HEK293 (cell line): ENCODE data around the gene BID.

ENCODE experiments used
- CTCF ChIA-PET: fragments of 350-600 bp; formaldehyde crosslinking; extraction: SDS; loops from one replicate; lab custom pipeline; 2021; ENCODE audit warnings: antibody characterized with exemption; lab: Yijun Ruan, JAX
- POLR2A ChIA-PET: fragments of 300-600 bp; formaldehyde crosslinking; extraction: SDS; loops from one replicate; lab custom pipeline; 2020; ENCODE audit warnings: antibody characterized with exemption, inconsistent platforms; lab: Yijun Ruan, JAX
- H3K27ac ChIP-seq: fragments of 200-500 bp; sonication (Bioruptor generic); 2 replicates; pipeline ENCODE4 v1.5.1; 2014; ENCODE audit warnings: low read depth, low read length, control low read depth, inconsistent platforms; ENCODE audit errors: extremely low read depth
- H3K36me3 ChIP-seq, 2 experiments: fragments of 200-500 bp in 1 of 2; sonication (Bioruptor generic) in 1 of 2; 1 replicate in 1 of 2; 2 replicates in 1 of 2; pipeline ENCODE4 v1.5.1; 2014 to 2017; ENCODE audit warnings: inconsistent platforms in 2 of 2, low read length in 2 of 2; ENCODE audit not compliant: control insufficient read depth in 2 of 2, insufficient read depth in 1 of 2
- H3K4me1 ChIP-seq: fragments of 200-500 bp; sonication (Bioruptor generic); 2 replicates; pipeline ENCODE4 v1.5.1; 2014; ENCODE audit warnings: mild to moderate bottlenecking, low read length, inconsistent platforms; ENCODE audit not compliant: control insufficient read depth, insufficient read depth
- H3K4me3 ChIP-seq: 2 replicates; pipeline ENCODE4 v1.5.1; 2011; ENCODE audit warnings: low read depth, mild to moderate bottlenecking, control low read depth, low read length, moderate library complexity
- H3K9me3 ChIP-seq: fragments of 200-500 bp; sonication (Bioruptor generic); 2 replicates; pipeline ENCODE4 v1.5.1; 2014; ENCODE audit warnings: low read depth, low read length, inconsistent platforms; ENCODE audit not compliant: control insufficient read depth, insufficient read depth
- CTCF ChIP-seq: fragments of 450-650 bp; formaldehyde crosslinking; IDR thresholded peaks from 2 replicates; pipeline ENCODE4 v1.5.1; 2016; ENCODE audit warnings: missing biosample characterization, missing genetic modification characterization
- GLIS1 ChIP-seq: fragments of 450-650 bp; formaldehyde crosslinking; IDR thresholded peaks from 2 replicates; pipeline ENCODE4 v1.5.1; 2016; ENCODE audit warnings: missing biosample characterization, missing genetic modification characterization
- KLF10 ChIP-seq: fragments of 450-650 bp; IDR thresholded peaks from 2 replicates; pipeline ENCODE4 v1.5.1; 2018; ENCODE audit warnings: missing biosample characterization, mild to moderate bottlenecking, missing genetic modification characterization
- KLF7 ChIP-seq: fragments of 450-650 bp; formaldehyde crosslinking; IDR thresholded peaks from 2 replicates; pipeline ENCODE4 v1.5.1; 2016; ENCODE audit warnings: missing biosample characterization, missing genetic modification characterization, borderline replicate concordance
- KLF8 ChIP-seq: fragments of 450-650 bp; formaldehyde crosslinking; IDR thresholded peaks from 2 replicates; pipeline ENCODE4 v1.5.1; 2016; ENCODE audit warnings: missing biosample characterization, missing genetic modification characterization
- MYNN ChIP-seq: fragments of 450-650 bp; formaldehyde crosslinking; IDR thresholded peaks from 2 replicates; pipeline ENCODE4 v1.5.1; 2016; ENCODE audit warnings: missing biosample characterization, missing genetic modification characterization, borderline replicate concordance
- ZBTB21 ChIP-seq: fragments of 450-650 bp; formaldehyde crosslinking; IDR thresholded peaks from 2 replicates; pipeline ENCODE4 v1.5.1; 2017; ENCODE audit warnings: missing biosample characterization, missing genetic modification characterization
- ZBTB7A ChIP-seq: fragments of 450-650 bp; formaldehyde crosslinking; IDR thresholded peaks from 2 replicates; pipeline ENCODE4 v1.5.1; 2016; ENCODE audit warnings: low read depth, missing biosample characterization, missing genetic modification characterization
- ZEB2 ChIP-seq: fragments of 450-650 bp; formaldehyde crosslinking; IDR thresholded peaks from 2 replicates; pipeline ENCODE4 v1.5.1; 2016; ENCODE audit warnings: missing biosample characterization, missing genetic modification characterization
- ZNF140 ChIP-seq: fragments of 450-650 bp; formaldehyde crosslinking; IDR thresholded peaks from 2 replicates; pipeline ENCODE4 v1.5.1; 2016; ENCODE audit warnings: missing biosample characterization, missing genetic modification characterization
- ZNF19 ChIP-seq: fragments of 450-650 bp; formaldehyde crosslinking; IDR thresholded peaks from 2 replicates; pipeline ENCODE4; 2016; ENCODE audit warnings: missing biosample characterization, missing genetic modification characterization, low read depth
- ZNF211 ChIP-seq: fragments of 450-650 bp; formaldehyde crosslinking; IDR thresholded peaks from 2 replicates; pipeline ENCODE4 v1.5.1; 2016; ENCODE audit warnings: low read depth, missing biosample characterization, missing genetic modification characterization
- ZNF23 ChIP-seq: fragments of 450-650 bp; formaldehyde crosslinking; IDR thresholded peaks from 2 replicates; pipeline ENCODE4 v1.5.1; 2016; ENCODE audit warnings: missing biosample characterization, missing genetic modification characterization, borderline replicate concordance
- ZNF266 ChIP-seq: fragments of 450-650 bp; formaldehyde crosslinking; IDR thresholded peaks from 2 replicates; pipeline ENCODE4 v1.5.1; 2016; ENCODE audit warnings: missing biosample characterization, missing genetic modification characterization, low read depth
- ZNF404 ChIP-seq: fragments of 450-650 bp; formaldehyde crosslinking; IDR thresholded peaks from 2 replicates; pipeline ENCODE4 v1.5.1; 2017; ENCODE audit warnings: missing biosample characterization, missing genetic modification characterization
- ZNF654 ChIP-seq: fragments of 450-650 bp; formaldehyde crosslinking; IDR thresholded peaks from 2 replicates; pipeline ENCODE4 v1.5.1; 2016; ENCODE audit warnings: low read depth, missing biosample characterization, missing genetic modification characterization
- ZNF660 ChIP-seq: fragments of 450-650 bp; IDR thresholded peaks from 2 replicates; pipeline ENCODE4 v1.5.1; 2018; ENCODE audit warnings: missing biosample characterization, mild to moderate bottlenecking, missing genetic modification characterization
- ZSCAN30 ChIP-seq: fragments of 450-650 bp; IDR thresholded peaks from 2 replicates; pipeline ENCODE4 v1.5.1; 2018; ENCODE audit warnings: missing biosample characterization, mild to moderate bottlenecking, missing genetic modification characterization, moderate library complexity
- TF ChIP-seq, protein P1 (sequence below): fragments of 450-650 bp; formaldehyde crosslinking; IDR thresholded peaks from 2 replicates; pipeline ENCODE4 v1.5.1; 2016; ENCODE audit warnings: missing biosample characterization, missing genetic modification characterization

BID gene

GRCh38 chr22:17743661-17744411 lies 30.4 kb downstream of the BID start:
- no peak overlapping the region for H3K4me3 ChIP-seq
- H3K4me1 ChIP-seq: no peaks in the 10 kb centered on the region
- no peak overlapping the region for H3K27ac ChIP-seq
- CTCF ChIA-PET: interaction anchor here (0.6 to 7.1 kb wide), 16 partner anchors 9 to 332 kb away, joined by 3 to 74 read pairs (median 6); partner anchors contain the start of genes BID and PEX26
- H3K36me3 ChIP-seq: peaks cover 0 to 5% of the 10 kb centered on the region in 2 experiments; a peak in 1 of 3 replicates
- TF ChIP-seq GLIS1 (tag by site-specific recombination) (0 out of 2 replicates have a peak, but pooled peaks have one; percentile 37), ZEB2 (tag by site-specific recombination) (no peak), ZNF266 (tag by site-specific recombination) (no peak)
- TF ChIP-seq, all 188 proteins: peak for 1
- no peaks in the 10 kb centered on the region for H3K9me3 ChIP-seq
- POLR2A ChIA-PET: no interaction called here

DNA sequence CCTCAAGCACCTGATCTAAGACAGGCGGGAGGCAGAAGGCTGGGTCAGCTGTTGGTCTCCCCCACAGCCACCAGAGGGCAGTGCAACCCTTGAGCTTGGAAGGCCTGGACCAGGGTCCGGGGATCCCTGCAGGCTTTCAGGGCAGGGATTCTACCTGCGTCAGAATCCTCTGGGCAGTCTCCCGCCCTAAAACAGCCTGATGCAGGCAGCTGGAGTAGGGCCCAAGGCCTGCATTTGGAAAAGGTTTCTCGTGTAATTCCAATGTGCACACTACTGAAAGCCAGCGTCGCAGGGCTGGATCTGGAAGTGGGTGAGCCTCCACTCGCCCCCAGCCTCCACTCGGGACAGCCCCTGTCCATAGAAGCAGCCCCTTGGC lies 31.8 kb downstream of the BID start:
- Histone ChIP-seq H3K4me1 (no peaks in the 10 kb centered on the region), H3K36me3 (peaks cover 0 to 17% of the 10 kb centered on the region in 2 experiments; a peak in 1 of 3 replicates), H3K4me3 (no peak overlapping the region), H3K27ac (no peak overlapping the region), H3K9me3 (no peaks in the 10 kb centered on the region)
- peak; percentile 79 for TF ChIP-seq ZNF654
- no peak for TF ChIP-seq ZSCAN30 (tag by site-specific recombination)
- TF ChIP-seq ZNF404 (tag by site-specific recombination): no peak
- TF ChIP-seq ZNF660 (tag by site-specific recombination): 0 out of 2 replicates have a peak, but pooled peaks have one; percentile 27
- peak; percentile 39; the same call in 1 of the 2 replicates for TF ChIP-seq CTCF
- TF ChIP-seq MYNN (tag by site-specific recombination): no peak
- ChIA-PET CTCF (interaction anchor here (0.5 to 7.1 kb wide), 35 partner anchors 8 to 423 kb away, joined by 3 to 74 read pairs (median 5); partner anchors contain the start of genes BID and PEX26), POLR2A (interaction anchor here (1.4 to 1.7 kb wide), 2 partner anchors 31 to 335 kb away, joined by 3 to 9 read pairs; partner anchors contain the start of gene PEX26)

GRCh38 chr22:17741866-17742526 lies 32.3 kb downstream of the BID start:
- Histone ChIP-seq H3K4me3 (no peak overlapping the region), H3K27ac (no peak overlapping the region), H3K36me3 (peaks cover 0 to 22% of the 10 kb centered on the region in 2 experiments; a peak in 2 of 3 replicates), H3K4me1 (no peaks in the 10 kb centered on the region), H3K9me3 (no peaks in the 10 kb centered on the region)
- ChIA-PET POLR2A (interaction anchor here (0.7 to 1.7 kb wide), 3 partner anchors 32 to 336 kb away, joined by 3 to 9 read pairs (median 3); partner anchors contain the start of gene PEX26), CTCF (interaction anchor here (0.5 to 7.1 kb wide), 35 partner anchors 8 to 334 kb away, joined by 3 to 74 read pairs (median 5); partner anchors contain the start of genes BID and PEX26)
- TF ChIP-seq ZNF404 (tag by site-specific recombination) (no peak), ZBTB7A (tag by site-specific recombination) (no peak), ZNF23 (tag by site-specific recombination) (no peak), ZNF140 (tag by site-specific recombination) (no peak), ZNF211 (tag by site-specific recombination) (no peak), KLF10 (tag by site-specific recombination) (no peak), ZNF19 (no peak), KLF8 (tag by site-specific recombination) (no peak), KLF7 (no peak), ZBTB21 (tag by site-specific recombination) (no peak)
- TF ChIP-seq, protein P1, sequence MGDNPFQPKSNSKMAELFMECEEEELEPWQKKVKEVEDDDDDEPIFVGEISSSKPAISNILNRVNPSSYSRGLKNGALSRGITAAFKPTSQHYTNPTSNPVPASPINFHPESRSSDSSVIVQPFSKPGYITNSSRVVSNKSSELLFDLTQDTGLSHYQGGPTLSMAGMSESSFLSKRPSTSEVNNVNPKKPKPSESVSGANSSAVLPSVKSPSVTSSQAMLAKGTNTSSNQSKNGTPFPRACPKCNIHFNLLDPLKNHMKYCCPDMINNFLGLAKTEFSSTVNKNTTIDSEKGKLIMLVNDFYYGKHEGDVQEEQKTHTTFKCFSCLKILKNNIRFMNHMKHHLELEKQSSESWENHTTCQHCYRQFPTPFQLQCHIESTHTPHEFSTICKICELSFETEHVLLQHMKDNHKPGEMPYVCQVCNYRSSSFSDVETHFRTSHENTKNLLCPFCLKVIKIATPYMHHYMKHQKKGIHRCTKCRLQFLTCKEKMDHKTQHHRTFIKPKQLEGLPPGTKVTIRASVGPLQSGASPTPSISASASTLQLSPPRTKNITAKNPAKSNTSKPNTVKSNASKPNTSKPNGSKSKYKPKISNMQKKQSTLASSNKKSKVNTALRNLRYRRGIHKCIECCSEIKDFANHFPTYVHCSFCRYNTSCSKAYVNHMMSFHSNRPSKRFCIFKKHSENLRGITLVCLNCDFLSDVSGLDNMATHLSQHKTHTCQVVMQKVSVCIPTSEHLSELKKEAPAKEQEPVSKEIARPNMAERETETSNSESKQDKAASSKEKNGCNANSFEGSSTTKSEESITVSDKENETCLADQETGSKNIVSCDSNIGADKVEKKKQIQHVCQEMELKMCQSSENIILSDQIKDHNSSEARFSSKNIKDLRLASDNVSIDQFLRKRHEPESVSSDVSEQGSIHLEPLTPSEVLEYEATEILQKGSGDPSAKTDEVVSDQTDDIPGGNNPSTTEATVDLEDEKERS: no peak
- TF ChIP-seq, all 188 proteins: peak for 0
